Peyer's patch (tissue), 4 donors: ENCODE measurements around the gene SLC22A17. TPM values are rescaled to one million over a fixed set of nuclear protein-coding genes. Genes with fewer than 3 reads are reported as not detected.

Experiments used
- DNase-seq, 3 donors: peaks; one replicate each; pipeline ENCODE4 v3.0.0-alpha.2; 2017 to 2019
- H3K27ac ChIP-seq, 4 donors: fragments of 200-600 bp; sonication (generic); one replicate each; pipeline ENCODE4 v1.5.1; 2016 to 2019
- H3K27me3 ChIP-seq, 2 donors: fragments of 200-600 bp; sonication (generic); one replicate each; pipeline ENCODE4 v1.5.1; 2019
- H3K36me3 ChIP-seq, 3 donors: fragments of 200-600 bp; sonication (generic); one replicate each; pipeline ENCODE4 v1.5.1; 2016 to 2019
- H3K4me1 ChIP-seq, 4 donors: fragments of 200-600 bp; sonication (generic); one replicate each; pipeline ENCODE4 v1.5.1; 2016 to 2019
- H3K4me3 ChIP-seq, 4 donors: fragments of 200-600 bp; sonication (generic); 1 replicate in 3 of 4; 2 replicates in 1 of 4; pipeline ENCODE4 v1.5.1; 2016 to 2019; ENCODE audit warnings: mild to moderate bottlenecking in 1 of 4
- H3K9me3 ChIP-seq, 4 donors: fragments of 200-600 bp; sonication (generic); one replicate each; pipeline ENCODE4 v1.5.1; 2016 to 2019; ENCODE audit warnings: mild to moderate bottlenecking in 1 of 4
- CTCF ChIP-seq, 6 experiments: fragments of 450-650 bp in 4 of 6; fragments of 200-600 bp in 2 of 6; sonication (generic) in 1 of 6; IDR thresholded peaks; one replicate each; pipeline ENCODE4 v1.5.1; 2017 to 2019; ENCODE audit warnings: antibody characterized with exemption in 6 of 6, mild to moderate bottlenecking in 3 of 6, moderate library complexity in 1 of 6
- POLR2A ChIP-seq, 2 donors: fragments of 450-650 bp; IDR thresholded peaks; one replicate each; pipeline ENCODE4 v1.5.1; 2017; ENCODE audit warnings: antibody characterized with exemption in 2 of 2, mild to moderate bottlenecking in 2 of 2, moderate library complexity in 2 of 2
- total RNA-seq, 4 donors: library from RNA; depleted of rRNA; stranded (reverse); fragments of >200 nt; gene quantifications; one replicate each; pipeline ENCODE4 v1.1.0, GENCODE V29; 2016

Gene SLC22A17
- total RNA-seq, 4 donors from 2014 or later = 1.6 to 19.0 (median 5.2) TPM

GRCh38 chr14:23360496-23360895 is 7.8 kb upstream of the SLC22A17 start:
- no peak overlapping the region for H3K4me3 ChIP-seq
- peaks cover 0 to 9% (median 0%) of the 10 kb centered on the region in 4 donors for H3K4me1 ChIP-seq
- no peaks in the 10 kb centered on the region for H3K36me3 ChIP-seq
- peak in 1 of 3 donors; percentile 39 for DNase-seq
- H3K27me3 ChIP-seq = peaks cover 0 to 4% of the 10 kb centered on the region in 2 donors
- peak overlapping the region in 1 of 4 donors; percentile 50 for H3K27ac ChIP-seq
- TF ChIP-seq CTCF (IDR thresholded peaks at IDR 0.05) (no peak), POLR2A (IDR thresholded peaks at IDR 0.05) (no peak)
- H3K9me3 ChIP-seq = no peaks in the 10 kb centered on the region

- no peak overlapping the region for H3K4me3 ChIP-seq
- peaks cover 0 to 9% (median 0%) of the 10 kb centered on the region in 4 donors for H3K4me1 ChIP-seq
- no peak overlapping the region for H3K27ac ChIP-seq
- H3K9me3 ChIP-seq = no peaks in the 10 kb centered on the region
- no peak for DNase-seq
- TF ChIP-seq CTCF (IDR thresholded peaks at IDR 0.05) = no peak
- TF ChIP-seq POLR2A (IDR thresholded peaks at IDR 0.05) = no peak
- no peaks in the 10 kb centered on the region for H3K27me3 ChIP-seq
- no peaks in the 10 kb centered on the region for H3K36me3 ChIP-seq
Observed at GRCh38 chr14:23359722-23360447, 7.2 kb upstream of the SLC22A17 start.

- H3K4me3 ChIP-seq = no peak overlapping the region
- H3K4me1 ChIP-seq = peaks cover 0 to 9% (median 0%) of the 10 kb centered on the region in 4 donors
- no peak for TF ChIP-seq CTCF (IDR thresholded peaks at IDR 0.05)
- no peak overlapping the region for H3K27ac ChIP-seq
- H3K36me3 ChIP-seq = no peaks in the 10 kb centered on the region
- no peaks in the 10 kb centered on the region for H3K27me3 ChIP-seq
- H3K9me3 ChIP-seq = no peaks in the 10 kb centered on the region
- DNase-seq = peak in 1 of 3 donors; percentile 27
Observed at GRCh38 chr14:23359167-23359626, 6.5 kb upstream of the SLC22A17 start.

- Histone ChIP-seq H3K36me3 (no peaks in the 10 kb centered on the region), H3K27ac (no peak overlapping the region), H3K4me3 (no peak overlapping the region), H3K9me3 (no peaks in the 10 kb centered on the region), H3K4me1 (peaks cover 0 to 9% (median 0%) of the 10 kb centered on the region in 4 donors), H3K27me3 (no peaks in the 10 kb centered on the region)
- peak in 1 of 3 donors; percentile 26 for DNase-seq
- no peak for TF ChIP-seq CTCF (IDR thresholded peaks at IDR 0.05)
Observed at GRCh38 chr14:23358553-23359166, 6.0 kb upstream of the SLC22A17 start.

GRCh38 chr14:23358042-23358441 is 5.4 kb upstream of the SLC22A17 start:
- H3K9me3 ChIP-seq = no peaks in the 10 kb centered on the region
- peak in 1 of 3 donors; percentile 10 for DNase-seq
- H3K27me3 ChIP-seq = no peaks in the 10 kb centered on the region
- no peak for TF ChIP-seq CTCF (IDR thresholded peaks at IDR 0.05)
- no peak for TF ChIP-seq POLR2A (IDR thresholded peaks at IDR 0.05)
- no peaks in the 10 kb centered on the region for H3K36me3 ChIP-seq
- peaks cover 0 to 10% (median 0%) of the 10 kb centered on the region in 4 donors for H3K4me1 ChIP-seq
- no peak overlapping the region for H3K27ac ChIP-seq
- H3K4me3 ChIP-seq = no peak overlapping the region
